Lower lobe of right lung (tissue), 2 donors: Measurements from ENCODE around the gene LPP. TPM values are rescaled to one million over a fixed set of nuclear protein-coding genes. Genes with fewer than 3 reads are reported as not detected.

ENCODE experiments used
- ATAC-seq, 2 donors: fragments of 200-7000 bp; cut with Tn5 transposase; one replicate each; pipeline ENCODE4 v1.9.1; 2020 to 2022; ENCODE audit warnings: mild to moderate bottlenecking in 2 of 2, moderate library complexity in 2 of 2
- DNase-seq: peaks from one replicate; pipeline ENCODE4 v3.0.0-alpha.2; 2020
- H3K27ac ChIP-seq: fragments of 200-600 bp; one replicate; pipeline ENCODE4 v1.8.0; 2022
- H3K27me3 ChIP-seq: fragments of 200-600 bp; one replicate; pipeline ENCODE4 v1.8.0; 2022; ENCODE audit warnings: low read depth
- H3K36me3 ChIP-seq: fragments of 200-600 bp; one replicate; pipeline ENCODE4 v1.8.0; 2022; ENCODE audit warnings: mild to moderate bottlenecking
- H3K4me1 ChIP-seq: fragments of 200-600 bp; one replicate; pipeline ENCODE4 v1.8.0; 2022
- H3K4me3 ChIP-seq: fragments of 200-600 bp; one replicate; pipeline ENCODE4 v1.8.0; 2022; ENCODE audit warnings: mild to moderate bottlenecking
- H3K9me3 ChIP-seq: fragments of 200-600 bp; one replicate; pipeline ENCODE4 v1.8.0; 2022
- intact Hi-C: fragments of 100-400 bp; cut with DNase I; formaldehyde crosslinking; loops from one replicate; pipeline ENCODE4 v1.11.0; 2022
- total RNA-seq: library from RNA; stranded (reverse); fragmentation: NEBNext Ultra II Directional; extraction: Animal tissue kit (Norgen Biotek cat#: 25700); gene quantifications from one replicate; pipeline ENCODE4 v1.2.1, GENCODE V29; 2021
- TF ChIP-seq, protein P1 (sequence below): fragments of 200-600 bp; IDR thresholded peaks from one replicate; pipeline ENCODE4 v1.8.0; 2022; ENCODE audit warnings: antibody characterized with exemption, mild to moderate bottlenecking
- donor health status: DM: no; HTN: yes; CAD: no; lungs with severe emphysema.

The LPP gene
- total RNA-seq, 1 donor from 2014 or later = 180 TPM

DNA sequence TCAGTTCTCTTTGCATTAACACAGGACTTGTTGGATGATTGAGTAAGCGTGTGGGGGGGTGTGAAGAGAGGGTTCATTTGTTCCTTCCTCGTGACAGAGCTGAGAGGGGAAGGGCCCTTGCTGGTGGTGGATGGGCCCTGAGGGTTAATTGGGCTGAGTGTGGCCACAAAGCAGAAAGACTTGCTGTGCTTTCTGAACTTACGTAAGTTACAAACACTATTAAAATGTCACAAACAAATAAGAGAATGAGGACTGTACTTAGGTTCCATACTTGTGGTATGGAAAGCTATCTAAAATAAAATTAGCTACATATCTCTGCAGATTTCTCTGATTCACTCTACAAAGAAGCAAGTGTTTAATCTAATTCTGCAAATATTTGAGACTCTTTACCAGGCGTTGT, 231.3 kb downstream of the LPP start:
- Histone ChIP-seq H3K4me1 (peaks cover 27% of the 10 kb centered on the region), H3K27ac (no peak overlapping the region), H3K36me3 (no peaks in the 10 kb centered on the region), H3K27me3 (no peaks in the 10 kb centered on the region), H3K4me3 (no peak overlapping the region), H3K9me3 (no peaks in the 10 kb centered on the region)
- peak; percentile 75 to 82 for ATAC-seq
- peak; percentile 57 for DNase-seq
- TF ChIP-seq, protein P1, sequence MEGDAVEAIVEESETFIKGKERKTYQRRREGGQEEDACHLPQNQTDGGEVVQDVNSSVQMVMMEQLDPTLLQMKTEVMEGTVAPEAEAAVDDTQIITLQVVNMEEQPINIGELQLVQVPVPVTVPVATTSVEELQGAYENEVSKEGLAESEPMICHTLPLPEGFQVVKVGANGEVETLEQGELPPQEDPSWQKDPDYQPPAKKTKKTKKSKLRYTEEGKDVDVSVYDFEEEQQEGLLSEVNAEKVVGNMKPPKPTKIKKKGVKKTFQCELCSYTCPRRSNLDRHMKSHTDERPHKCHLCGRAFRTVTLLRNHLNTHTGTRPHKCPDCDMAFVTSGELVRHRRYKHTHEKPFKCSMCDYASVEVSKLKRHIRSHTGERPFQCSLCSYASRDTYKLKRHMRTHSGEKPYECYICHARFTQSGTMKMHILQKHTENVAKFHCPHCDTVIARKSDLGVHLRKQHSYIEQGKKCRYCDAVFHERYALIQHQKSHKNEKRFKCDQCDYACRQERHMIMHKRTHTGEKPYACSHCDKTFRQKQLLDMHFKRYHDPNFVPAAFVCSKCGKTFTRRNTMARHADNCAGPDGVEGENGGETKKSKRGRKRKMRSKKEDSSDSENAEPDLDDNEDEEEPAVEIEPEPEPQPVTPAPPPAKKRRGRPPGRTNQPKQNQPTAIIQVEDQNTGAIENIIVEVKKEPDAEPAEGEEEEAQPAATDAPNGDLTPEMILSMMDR = no peak
- intact Hi-C loops = no loop called here

DNA sequence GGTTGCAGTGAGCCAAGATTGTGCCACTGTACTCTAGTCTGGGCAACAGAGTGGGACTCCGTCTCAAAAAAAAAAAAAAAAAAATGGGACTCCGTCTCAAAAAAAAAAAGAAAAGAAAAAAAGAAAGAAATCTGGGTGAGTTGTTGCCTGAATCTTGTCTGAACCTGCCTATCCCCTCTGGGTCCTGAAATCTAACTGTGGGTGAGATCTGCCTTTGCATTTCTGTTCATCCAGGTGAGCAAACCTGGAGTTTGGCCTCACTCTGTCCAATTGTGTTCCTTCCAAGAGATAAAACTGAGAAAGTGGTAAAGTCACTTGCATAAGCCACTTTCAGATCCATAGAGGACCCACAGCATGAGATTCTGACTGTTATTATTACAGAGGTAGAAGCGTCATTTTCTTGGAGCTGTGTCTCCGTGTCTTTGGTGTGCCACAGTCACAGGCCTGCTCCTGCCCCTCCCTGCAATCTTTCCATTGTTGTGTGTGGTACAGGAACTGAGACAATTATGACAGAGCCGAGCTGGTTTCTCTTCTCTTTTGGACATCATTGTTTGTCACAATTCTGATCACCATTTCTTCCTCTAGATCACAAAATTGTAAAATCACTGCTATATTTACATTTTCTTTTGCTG, 235.9 kb downstream of the LPP start:
- ATAC-seq = peak; percentile 76 to 89
- TF ChIP-seq, protein P1 = no peak
- Histone ChIP-seq H3K36me3 (no peaks in the 10 kb centered on the region), H3K4me3 (no peak overlapping the region), H3K9me3 (no peaks in the 10 kb centered on the region), H3K27me3 (no peaks in the 10 kb centered on the region), H3K27ac (peak overlapping the region; percentile 53), H3K4me1 (peaks cover 37% of the 10 kb centered on the region)
- intact Hi-C loops = no loop called here
- DNase-seq = no peak

DNA sequence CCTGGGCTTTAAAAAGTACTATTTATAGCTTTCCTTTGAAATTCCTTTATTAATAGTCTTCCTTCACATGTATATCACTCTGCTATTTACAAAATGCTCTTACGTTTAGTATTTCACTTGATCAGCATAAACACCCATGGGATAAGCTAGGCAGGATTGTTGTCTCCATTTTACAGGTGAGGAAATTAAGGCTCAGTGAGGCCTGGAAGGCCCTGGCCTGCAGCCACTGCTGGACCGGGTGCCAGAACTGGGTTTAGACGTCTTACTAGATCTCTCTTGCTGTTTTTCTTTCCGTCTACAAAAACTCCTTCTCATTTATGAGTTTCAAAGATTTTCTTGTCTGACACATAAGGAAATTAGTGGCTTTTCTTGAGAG, 236.4 kb downstream of the LPP start:
- DNase-seq (no peak), ATAC-seq (peak in 1 of 2 donors; percentile 27)
- Histone ChIP-seq H3K27ac (peak overlapping the region; percentile 53), H3K4me1 (peaks cover 40% of the 10 kb centered on the region), H3K36me3 (no peaks in the 10 kb centered on the region), H3K27me3 (no peaks in the 10 kb centered on the region), H3K9me3 (no peaks in the 10 kb centered on the region), H3K4me3 (no peak overlapping the region)
- intact Hi-C loops = no loop called here
- TF ChIP-seq, protein P1 = no peak

DNA sequence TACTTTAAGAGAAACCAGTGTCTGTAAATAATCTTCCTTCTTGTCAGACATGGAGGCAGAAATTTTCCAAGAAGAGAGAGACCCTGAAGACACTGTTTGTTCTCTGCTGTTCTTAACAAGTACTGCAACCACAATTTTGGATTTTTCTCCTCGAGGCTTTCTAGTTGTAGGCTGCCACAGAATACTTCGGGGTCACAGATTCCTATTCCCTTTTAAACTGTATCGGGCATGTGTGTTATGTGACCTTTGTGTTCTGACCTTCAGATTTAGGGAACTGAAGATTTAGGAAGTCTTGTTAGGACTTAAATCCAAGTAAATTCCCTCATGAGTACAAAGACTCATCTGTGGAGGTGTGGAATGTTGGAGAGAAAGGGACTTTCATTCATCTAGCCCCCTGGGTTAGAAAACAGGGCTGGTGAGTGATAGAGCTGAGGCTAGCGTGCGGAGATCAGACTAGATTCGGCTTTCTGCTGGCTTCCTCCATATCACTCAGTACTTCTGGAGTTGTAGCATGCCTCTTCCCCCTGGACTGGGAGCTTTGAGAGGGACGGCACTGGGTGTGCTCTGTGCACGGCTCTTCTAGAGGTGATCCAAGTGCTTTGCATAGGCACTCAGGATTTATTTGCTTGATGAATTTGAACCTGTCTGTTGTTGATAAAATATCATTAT, 237.0 kb downstream of the LPP start:
- no peaks in the 10 kb centered on the region for H3K27me3 ChIP-seq
- ATAC-seq (peak; percentile 69 to 72), DNase-seq (no peak)
- TF ChIP-seq, protein P1 = no peak
- no peak overlapping the region for H3K27ac ChIP-seq
- intact Hi-C loops = no loop called here
- no peaks in the 10 kb centered on the region for H3K9me3 ChIP-seq
- H3K4me1 ChIP-seq = peaks cover 35% of the 10 kb centered on the region
- H3K36me3 ChIP-seq = no peaks in the 10 kb centered on the region
- H3K4me3 ChIP-seq = no peak overlapping the region

DNA sequence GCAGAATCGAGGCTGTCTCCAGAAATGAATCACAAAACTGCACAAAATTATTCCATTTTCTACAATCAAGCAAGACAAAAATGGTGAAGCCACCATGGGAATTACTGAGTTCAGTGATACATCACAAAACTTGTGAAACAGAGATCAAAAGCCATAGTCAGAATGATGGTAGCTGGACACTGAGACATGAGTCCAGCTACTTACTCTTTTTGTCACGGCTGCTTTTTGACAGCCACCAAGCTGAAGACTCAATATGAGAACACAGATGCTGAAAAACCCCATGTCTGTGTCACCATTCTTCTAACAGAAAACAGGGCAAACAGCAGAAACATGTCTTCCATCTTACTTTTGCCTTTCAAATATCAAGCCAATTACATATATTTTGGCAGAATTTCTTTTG, 237.6 kb downstream of the LPP start:
- no peak for ATAC-seq
- TF ChIP-seq, protein P1 = no peak
- no peak overlapping the region for H3K4me3 ChIP-seq
- H3K27ac ChIP-seq = no peak overlapping the region
- H3K9me3 ChIP-seq = no peaks in the 10 kb centered on the region
- intact Hi-C loops = no loop called here
- H3K27me3 ChIP-seq = no peaks in the 10 kb centered on the region
- no peak for DNase-seq
- H3K4me1 ChIP-seq = peaks cover 39% of the 10 kb centered on the region
- no peaks in the 10 kb centered on the region for H3K36me3 ChIP-seq
